HG02759 (cell line): ENCODE results near the gene KCNN3.
"Not testable (repeated sequence)": the region's sequence is repeated elsewhere in the genome, so short reads cannot be mapped to it uniquely, and the experiment has no call there.

Experiments used
- ATAC-seq: cut with Tn5 transposase; IDR thresholded peaks from one replicate; pipeline ENCODE4 v1.9.1; 2021; ENCODE audit warnings: mild to moderate bottlenecking, moderate library complexity; ENCODE audit not compliant: unreplicated experiment

KCNN3 gene

GRCh38 chr1:154670310-154671270 is 199.5 kb downstream of the KCNN3 start:
- not testable (repeated sequence) for ATAC-seq

- ATAC-seq = peak; percentile 50
Observed at GRCh38 chr1:154669464-154670282, 200.4 kb downstream of the KCNN3 start.

GRCh38 chr1:154666051-154666790 is 203.9 kb downstream of the KCNN3 start:
- no peak for ATAC-seq

- ATAC-seq = no peak
Observed at GRCh38 chr1:154664331-154665002, 205.6 kb downstream of the KCNN3 start.

- no peak for ATAC-seq
Observed at GRCh38 chr1:154663471-154664060, 206.5 kb downstream of the KCNN3 start.

- ATAC-seq = no peak
Observed at GRCh38 chr1:154661110-154661509, 209.0 kb downstream of the KCNN3 start.

- no peak for ATAC-seq
Observed at GRCh38 chr1:154659823-154660592, 210.1 kb downstream of the KCNN3 start.

GRCh38 chr1:154657556-154657955 is 212.5 kb downstream of the KCNN3 start:
- no peak for ATAC-seq

GRCh38 chr1:154652893-154653292 is 217.2 kb downstream of the KCNN3 start:
- ATAC-seq = no peak
